GM12878 (cell line): ENCODE data around the gene MRPL37. TPM values are rescaled to one million over a fixed set of nuclear protein-coding genes. Genes with fewer than 3 reads are reported as not detected.

Experiments used
- ATAC-seq: fragments of 200-7000 bp; cut with Tn5 transposase; 3 replicates; pipeline ENCODE4 v1.9.1; 2020; ENCODE audit warnings: mild to moderate bottlenecking, moderate library complexity
- BruUV-seq: library from RNA; stranded (reverse); fragments of 400-500 nt; replicated peaks from 2 replicates; lab custom pipeline; 2021; lab: Mats Ljungman, UMichigan
- CTCF ChIA-PET: fragments of 300-600 bp; sonication (Branson Sonifier 250); formaldehyde crosslinking; extraction: SDS; loops from one replicate; lab custom pipeline; 2021; ENCODE audit warnings: inconsistent platforms; lab: Yijun Ruan, JAX
- POLR2A ChIA-PET: fragments of 350-600 bp; formaldehyde crosslinking; extraction: SDS; loops from one replicate; lab custom pipeline; 2021; ENCODE audit warnings: inconsistent platforms; lab: Charles Lee
- RAD21 ChIA-PET: fragments of 300-600 bp; sonication (Branson Sonifier 250); formaldehyde crosslinking; loops from one replicate; lab custom pipeline; 2023; ENCODE audit warnings: antibody characterized with exemption; ENCODE audit not compliant: unreplicated experiment; lab: Charles Lee
- SMC1A ChIA-PET: fragments of 300-600 bp; sonication (Branson Sonifier 250); formaldehyde crosslinking; loops from one replicate; lab custom pipeline; 2023; ENCODE audit not compliant: unreplicated experiment, uncharacterized antibody; lab: Charles Lee
- DNase-seq: peaks from one replicate; pipeline ENCODE4 v3.0.0-alpha.2; 2011; ENCODE audit warnings: low read depth, low spot score
- FAIRE-seq: peaks from 3 replicates; lab custom pipeline; 2011; peaks lifted over from hg19 to GRCh38; lab: Jason Lieb, UNC
- H2AFZ ChIP-seq: 2 replicates; pipeline ENCODE4 v1.6.0; 2011; ENCODE audit warnings: low read depth, low read length, control low read depth; ENCODE audit not compliant: control insufficient read depth
- H3K27ac ChIP-seq: 2 replicates; pipeline ENCODE4 v1.5.1; 2011; ENCODE audit warnings: control low read depth; ENCODE audit not compliant: control insufficient read depth, insufficient read depth
- H3K27me3 ChIP-seq, 2 experiments: replicated peaks in 1 of 2; 2 replicates each; pipeline versions ENCODE4 v1.6.0 to v1.6.1; 2011; ENCODE audit warnings: low read length in 1 of 2; ENCODE audit not compliant: control insufficient read depth in 2 of 2, insufficient read depth in 2 of 2
- H3K36me3 ChIP-seq, 2 experiments: 2 replicates each; pipeline ENCODE4 v1.5.1; 2011; ENCODE audit warnings: low read length in 1 of 2; ENCODE audit not compliant: control insufficient read depth in 2 of 2, insufficient read depth in 2 of 2
- H3K4me1 ChIP-seq: 2 replicates; pipeline ENCODE4 v1.6.1; 2011; ENCODE audit warnings: mild to moderate bottlenecking, low read length, moderate library complexity, mixed read lengths; ENCODE audit not compliant: control insufficient read depth, insufficient read depth
- H3K4me2 ChIP-seq: 2 replicates; pipeline ENCODE4 v1.6.0; 2011; ENCODE audit warnings: control low read depth; ENCODE audit not compliant: control insufficient read depth, insufficient read depth
- H3K4me3 ChIP-seq: fragments of 200-600 bp; sonication (generic); 2 replicates; pipeline ENCODE4 v1.5.1; 2016
- H3K79me2 ChIP-seq: 2 replicates; pipeline ENCODE4 v1.6.0; 2011; ENCODE audit warnings: low read length; ENCODE audit not compliant: control insufficient read depth, insufficient read depth
- H3K9ac ChIP-seq: 2 replicates; pipeline ENCODE4 v1.8.0; 2011; ENCODE audit warnings: low read length, control low read depth, mixed read lengths; ENCODE audit not compliant: control insufficient read depth, insufficient read depth
- H3K9me3 ChIP-seq: replicated peaks from 3 replicates; pipeline ENCODE4 v1.5.1; 2011; ENCODE audit warnings: mild to moderate bottlenecking, low read length; ENCODE audit not compliant: control insufficient read depth, insufficient read depth
- H4K20me1 ChIP-seq: 2 replicates; pipeline ENCODE4 v1.6.0; 2011; ENCODE audit not compliant: control insufficient read depth, insufficient read depth
- CHD4 ChIP-seq: fragments of 200-600 bp; sonication (generic); IDR thresholded peaks from 2 replicates; pipeline ENCODE4 v1.6.1; 2016; ENCODE audit warnings: mild to moderate bottlenecking
- EED ChIP-seq: sonication (generic); IDR thresholded peaks from 2 replicates; pipeline ENCODE4 v1.6.1; 2016; ENCODE audit warnings: antibody characterized with exemption, low read depth
- FOXM1 ChIP-seq: IDR thresholded peaks from 2 replicates; pipeline ENCODE4 v1.6.1; 2012; ENCODE audit warnings: low read depth, mild to moderate bottlenecking, inconsistent platforms, low read length, moderate library complexity
- HSF1 ChIP-seq: fragments of 150-350 bp; IDR thresholded peaks from 2 replicates; pipeline ENCODE4 v1.6.1; 2014; ENCODE audit warnings: mild to moderate bottlenecking, low read depth, low read length
- IKZF1 ChIP-seq: fragments of 450-650 bp; conservative IDR thresholded peaks from 2 replicates; pipeline ENCODE4 v1.6.1; 2017; ENCODE audit warnings: antibody characterized with exemption, mild to moderate bottlenecking
- JUNB ChIP-seq: IDR thresholded peaks from 2 replicates; pipeline ENCODE4 v1.6.1; 2016; ENCODE audit warnings: antibody characterized with exemption, mild to moderate bottlenecking
- MAX ChIP-seq: IDR thresholded peaks from 2 replicates; pipeline ENCODE4 v1.6.1; 2012; ENCODE audit warnings: low read depth, low read length, improper control_type of control experiment
- MTA2 ChIP-seq: fragments of 450-650 bp; IDR thresholded peaks from 2 replicates; pipeline ENCODE4 v1.6.1; 2016; ENCODE audit warnings: low read depth, mild to moderate bottlenecking, moderate library complexity
- NBN ChIP-seq: fragments of 450-650 bp; IDR thresholded peaks from 2 replicates; pipeline ENCODE4 v1.6.1; 2016
- REST ChIP-seq: IDR thresholded peaks from 2 replicates; pipeline ENCODE4 v1.6.1; 2012; ENCODE audit warnings: mild to moderate bottlenecking, low read depth, low read length
- RUNX3 ChIP-seq: IDR thresholded peaks from 2 replicates; pipeline ENCODE4 v1.6.1; 2012; ENCODE audit warnings: low read length, inconsistent platforms
- SIN3A ChIP-seq: IDR thresholded peaks from 2 replicates; pipeline ENCODE4 v1.6.1; 2012; ENCODE audit warnings: low read depth, low read length, improper control_type of control experiment
- SIX5 ChIP-seq: IDR thresholded peaks from 2 replicates; pipeline ENCODE4 v1.6.1; 2011; ENCODE audit warnings: mild to moderate bottlenecking, low read depth, low read length, moderate library complexity; ENCODE audit not compliant: severe bottlenecking
- SUPT20H ChIP-seq: IDR thresholded peaks from 2 replicates; pipeline ENCODE4 v1.6.1; 2011; ENCODE audit warnings: low read depth, mild to moderate bottlenecking, low read length, moderate library complexity, borderline replicate concordance; ENCODE audit not compliant: control insufficient read depth
- TBL1XR1 ChIP-seq: IDR thresholded peaks from 2 replicates; pipeline ENCODE4 v1.6.1; 2012; ENCODE audit warnings: low read depth, low read length, improper control_type of control experiment
- TCF7 ChIP-seq: IDR thresholded peaks from 2 replicates; pipeline ENCODE4 v1.6.1; 2014; ENCODE audit warnings: antibody characterized with exemption, borderline replicate concordance
- WRNIP1 ChIP-seq: IDR thresholded peaks from 2 replicates; pipeline ENCODE4 v1.6.1; 2011; ENCODE audit warnings: low read depth, low read length, improper control_type of control experiment, borderline replicate concordance
- WGBS: methylation state at CpG from one replicate; pipeline ENCODE4 v1.1.6; 2016; ENCODE audit warnings: low lambda C conversion rate; ENCODE audit not compliant: insufficient replicate concordance, insufficient coverage; ENCODE audit errors: missing lambda C conversion rate; 5-methylcytosine and 5-hydroxymethylcytosine counted together
- in situ Hi-C: fragments of 300-500 bp; cut with MboI; formaldehyde crosslinking; loops from 9 replicates; pipeline ENCODE4 v1.14.3; 2018; ENCODE audit warnings: mixed read lengths
- intact Hi-C: fragments of 100-400 bp; cut with micrococcal nuclease; formaldehyde crosslinking; loops from one replicate; pipeline ENCODE4 v1.14.2; 2022; ENCODE audit not compliant: unreplicated experiment
- polyA plus RNA-seq, 11 experiments: library from polyadenylated mRNA; depleted of rRNA in 4 of 11; unstranded in 6 of 11; stranded (reverse) in 5 of 11; fragments of >200 nt; fragmentation: Nextera tagmentation in 4 of 11; fragmentation: Illumina TruSeq in 1 of 11; extraction: Ambion mirVana in 4 of 11; extraction: Trizol in 1 of 11; gene quantifications; 1 replicate in 1 of 11; 2 replicates in 10 of 11; pipeline versions ENCODE4 v1.2.1 to v1.2.3, GENCODE V29; 2011 to 2016; ENCODE audit warnings: inconsistent platforms in 2 of 11, missing spikeins in 2 of 11, low read depth in 1 of 11
- total RNA-seq, 4 experiments: library from RNA; depleted of rRNA in 3 of 4; stranded (reverse); fragments of >200 nt in 3 of 4; fragmentation: Illumina TruSeq in 1 of 4; extraction: Trizol in 1 of 4; gene quantifications; 2 replicates each; pipeline versions ENCODE4 v1.2.1 to v1.2.3, GENCODE V29; 2013 to 2021

The MRPL37 gene
- total and polyA plus RNA-seq, 10 of the 15 experiments (the other 5 are each of a cell fraction or from before 2014, with no cell fraction given), result 41.4 to 217 (median 159) TPM

- CTCF ChIA-PET, result no interaction called here
- Histone ChIP-seq H3K4me3 (no peak overlapping the region), H3K27me3 (no peaks in the 10 kb centered on the region), H3K9me3 (no peaks in the 10 kb centered on the region), H3K36me3 (no peaks in the 10 kb centered on the region), H3K4me2 (no peak overlapping the region), H3K4me1 (no peaks in the 10 kb centered on the region), H3K9ac (no peak overlapping the region), H2AFZ (no peak overlapping the region), H4K20me1 (no peaks in the 10 kb centered on the region), H3K79me2 (no peaks in the 10 kb centered on the region), H3K27ac (no peak overlapping the region)
- RAD21 ChIA-PET, result interaction anchor here (0.6 kb wide), 1 partner anchor 123 kb away, joined by 3 read pairs; no protein-coding TSS in a partner anchor
- intact Hi-C loops (no loop called here), in situ Hi-C loops (no loop called here)
- no peak for ATAC-seq
- SMC1A ChIA-PET, result no interaction called here
- no TSS peak for BruUV-seq
- no peak for FAIRE-seq
- TF ChIP-seq EED (no peak), TCF7 (no peak), HSF1 (no peak), FOXM1 (no peak), SIN3A (no peak), IKZF1 (no peak), SUPT20H (no peak), SIX5 (no peak), WRNIP1 (no peak), TBL1XR1 (no peak), NBN (no peak), REST (no peak), RUNX3 (no peak), MAX (no peak), JUNB (no peak), CHD4 (no peak), MTA2 (no peak)
- 61% methylated on average over 9 of the region's 9 CpGs for WGBS
- POLR2A ChIA-PET, result no interaction called here
- DNase-seq, result no peak
These were observed 21.5 kb upstream of the MRPL37 start for GRCh38 chr1:54178296-54179070.
